HepG2 (cell line): ENCODE results near the gene RNF213. TPM values are rescaled to one million over a fixed set of nuclear protein-coding genes. Genes with fewer than 3 reads are reported as not detected.
A peak's percentile ranks its signal among the peaks of the same experiment; 100 is the strongest.

Experiments
- CENPBD1 ChIP-seq: sonication (generic); formaldehyde crosslinking; IDR thresholded peaks from 2 replicates; pipeline ENCODE4 v1.8.0; 2022; ENCODE audit warnings: missing genetic modification reagents, low read depth, mild to moderate bottlenecking, borderline replicate concordance
- FOSL1 ChIP-seq: sonication (generic); formaldehyde crosslinking; IDR thresholded peaks from 2 replicates; pipeline ENCODE4 v1.9.0; 2021; ENCODE audit warnings: missing genetic modification reagents, borderline replicate concordance
- HBP1 ChIP-seq: IDR thresholded peaks from 2 replicates; pipeline ENCODE4 v1.6.1; 2016; ENCODE audit warnings: low read depth, control low read depth
- HMGXB4 ChIP-seq, 2 experiments: sonication (generic) in 1 of 2; formaldehyde crosslinking in 1 of 2; IDR thresholded peaks; 2 replicates each; pipeline versions ENCODE4 v1.4.0 to v1.6.1; 2018 to 2020; ENCODE audit warnings: missing genetic modification reagents in 2 of 2, borderline replicate concordance in 1 of 2, low read depth in 1 of 2, mild to moderate bottlenecking in 1 of 2, missing biosample characterization in 1 of 2
- HOMEZ ChIP-seq: IDR thresholded peaks from 2 replicates; pipeline ENCODE4 v1.6.1; 2016; ENCODE audit warnings: low read depth
- KLF12 ChIP-seq: sonication (generic); formaldehyde crosslinking; IDR thresholded peaks from 2 replicates; pipeline ENCODE4 v1.4.0; 2020; ENCODE audit warnings: missing genetic modification reagents, borderline replicate concordance
- NCOR1 ChIP-seq: fragments of 200-600 bp; sonication (generic); IDR thresholded peaks from 2 replicates; pipeline ENCODE4 v1.7.0; 2017; ENCODE audit warnings: antibody characterized with exemption, low read length, borderline replicate concordance
- NFE2L2 ChIP-seq: fragments of 150-350 bp; IDR thresholded peaks from 2 replicates; pipeline ENCODE4 v1.6.1; 2014; ENCODE audit warnings: low read length
- STAG1 ChIP-seq: sonication (generic); formaldehyde crosslinking; IDR thresholded peaks from 2 replicates; pipeline ENCODE4 v1.4.0; 2020; ENCODE audit warnings: missing genetic modification reagents
- TFDP2 ChIP-seq: sonication (generic); formaldehyde crosslinking; IDR thresholded peaks from 2 replicates; pipeline ENCODE4 v1.4.0; 2020; ENCODE audit warnings: missing genetic modification reagents
- ZNF101 ChIP-seq: sonication (generic); formaldehyde crosslinking; IDR thresholded peaks from 2 replicates; pipeline ENCODE4 v1.4.0; 2020; ENCODE audit warnings: mild to moderate bottlenecking, low read depth, missing genetic modification reagents, borderline replicate concordance
- ZNF256 ChIP-seq: sonication (generic); formaldehyde crosslinking; conservative IDR thresholded peaks from 2 replicates; pipeline ENCODE4 v1.4.0; 2020; ENCODE audit warnings: missing genetic modification reagents
- ZNF367 ChIP-seq: sonication (generic); formaldehyde crosslinking; IDR thresholded peaks from 2 replicates; pipeline ENCODE4 v1.4.0; 2020; ENCODE audit warnings: missing genetic modification reagents, borderline replicate concordance
- ZNF549 ChIP-seq: sonication (generic); formaldehyde crosslinking; IDR thresholded peaks from 2 replicates; pipeline ENCODE4 v1.5.0; 2020; ENCODE audit warnings: missing genetic modification reagents
- ZNF644 ChIP-seq: IDR thresholded peaks from 2 replicates; pipeline ENCODE4 v1.6.1; 2016; ENCODE audit warnings: low read depth
- ZNF749 ChIP-seq: sonication (generic); formaldehyde crosslinking; IDR thresholded peaks from 2 replicates; pipeline ENCODE4 v1.8.0; 2022; ENCODE audit warnings: mild to moderate bottlenecking, missing genetic modification reagents, moderate library complexity, borderline replicate concordance
- ZNF800 ChIP-seq: sonication (generic); formaldehyde crosslinking; IDR thresholded peaks from 2 replicates; pipeline ENCODE4 v1.4.0; 2020; ENCODE audit warnings: missing genetic modification reagents
- ZNF878 ChIP-seq: sonication (generic); formaldehyde crosslinking; IDR thresholded peaks from 2 replicates; pipeline ENCODE4 v1.8.1; 2023; ENCODE audit warnings: mild to moderate bottlenecking, missing genetic modification reagents, moderate library complexity
- polyA plus RNA-seq, 8 experiments: library from polyadenylated mRNA; depleted of rRNA in 3 of 8; stranded (reverse) in 7 of 8; unstranded in 1 of 8; fragments of >200 nt; fragmentation: Illumina TruSeq in 4 of 8; extraction: Trizol in 4 of 8; gene quantifications; 2 replicates each; pipeline versions ENCODE4 v1.2.1 to v1.2.3, GENCODE V29; 2011 to 2016; ENCODE audit warnings: low read depth in 4 of 8, missing spikeins in 1 of 8, mixed read lengths in 1 of 8; ENCODE audit not compliant: insufficient read depth in 1 of 8
- total RNA-seq, 5 experiments: library from RNA; depleted of rRNA; stranded (reverse); fragments of >200 nt; fragmentation: Illumina TruSeq; extraction: Trizol; gene quantifications; 2 replicates each; pipeline ENCODE4 v1.2.3, GENCODE V29; 2016; ENCODE audit warnings: low read depth in 1 of 5

Gene RNF213
- total and polyA plus RNA-seq, 2 of the 13 experiments (the other 11 are each of a cell fraction or from before 2014, with no cell fraction given), result 38.6 to 38.7 TPM

- TF ChIP-seq ZNF256 (CRISPR knock-in tag), result 0 out of 2 replicates have a peak, but pooled peaks have one; percentile 66
- TF ChIP-seq KLF12 (CRISPR knock-in tag), result no peak
- TF ChIP-seq ZNF749 (CRISPR knock-in tag), result no peak
- TF ChIP-seq HBP1 (CRISPR knock-in tag), result no peak
- no peak for TF ChIP-seq ZNF644 (CRISPR knock-in tag)
- TF ChIP-seq HOMEZ (CRISPR knock-in tag), result no peak
- no peak for TF ChIP-seq ZNF367 (CRISPR knock-in tag)
- no peak for TF ChIP-seq STAG1 (CRISPR knock-in tag)
- no peak for TF ChIP-seq ZNF101
- TF ChIP-seq CENPBD1, result no peak
- no peak; the same call in 1 of the 2 replicates for TF ChIP-seq ZNF800
- TF ChIP-seq TFDP2 (CRISPR knock-in tag), result 0 out of 2 replicates have a peak, but pooled peaks have one; percentile 2
- TF ChIP-seq ZNF549 (CRISPR knock-in tag), result no peak
- no peak for TF ChIP-seq NFE2L2
- TF ChIP-seq NCOR1, result no peak
- TF ChIP-seq HMGXB4 (CRISPR knock-in tag; IDR thresholded peaks at IDR 0.05; ENCODE audit: borderline replicate concordance in 1 of 2, low read depth in 1 of 2), result 0 out of 4 replicates have a peak, but pooled peaks have one; percentile 2 to 30
- TF ChIP-seq ZNF878 (CRISPR knock-in tag), result no peak
- TF ChIP-seq FOSL1, result no peak
Observed at GRCh38 chr17:80219013-80219762, 41.5 kb upstream of the RNF213 start (continued).
